ENCODE measurements around the gene COL25A1. TPM values are rescaled to one million over a fixed set of nuclear protein-coding genes. Genes with fewer than 3 reads are reported as not detected.

COL25A1 gene
- total RNA-seq, 4 donors from 2014 or later = 0.14 to 1.6 (median 0.32) TPM; not detected in 1

GRCh38 chr4:108787724-108788123 lies 514.7 kb downstream of the COL25A1 start:
- Histone ChIP-seq H3K4me3 (no peak overlapping the region), H3K27me3 (no peaks in the 10 kb centered on the region), H3K27ac (no peak overlapping the region), H3K9me3 (no peaks in the 10 kb centered on the region), H3K36me3 (no peaks in the 10 kb centered on the region), H3K4me1 (no peaks in the 10 kb centered on the region)
- WGBS, 2 donors (ENCODE audit: low coverage in 1 of 2) = 90 to 91% methylated on average over 8 to 16 of the region's 16 CpGs
- intact Hi-C loops (cut with DNase I; ENCODE audit: low total_unique reads) (no loop called here), in situ Hi-C loops (cut with MboI; ENCODE audit: low pct_ligation_motif_present in 1 of 4, low pct_unique_long_range_greater_than_20kb in 1 of 4, low sequenced_read_pairs in 3 of 4) (no loop called here)
- no peak for TF ChIP-seq POLR2A (IDR thresholded peaks at IDR 0.05)
- no peak for TF ChIP-seq CTCF (IDR thresholded peaks at IDR 0.05)
- TF ChIP-seq EP300 (IDR thresholded peaks at IDR 0.05; ENCODE audit: low read depth) = no peak
- TF ChIP-seq POLR2AphosphoS5 (IDR thresholded peaks at IDR 0.05) = no peak
- DNase-seq = no peak

- Histone ChIP-seq H3K9me3 (no peaks in the 10 kb centered on the region), H3K36me3 (no peaks in the 10 kb centered on the region), H3K4me1 (no peaks in the 10 kb centered on the region), H3K4me3 (no peak overlapping the region), H3K27me3 (no peaks in the 10 kb centered on the region), H3K27ac (no peak overlapping the region)
- 75 to 82% methylated on average over 1 to 14 of the region's 14 CpGs for WGBS, 2 donors (ENCODE audit: low coverage in 1 of 2)
- in situ Hi-C loops (cut with MboI; ENCODE audit: low pct_ligation_motif_present in 1 of 4, low pct_unique_long_range_greater_than_20kb in 1 of 4, low sequenced_read_pairs in 3 of 4) = no loop called here
- intact Hi-C loops (cut with DNase I; ENCODE audit: low total_unique reads) = no loop called here
- DNase-seq = no peak
- TF ChIP-seq EP300 (IDR thresholded peaks at IDR 0.05; ENCODE audit: low read depth) = no peak
- no peak for TF ChIP-seq POLR2A (IDR thresholded peaks at IDR 0.05)
- TF ChIP-seq CTCF (IDR thresholded peaks at IDR 0.05) = no peak
Observed at GRCh38 chr4:108787106-108787505, 515.4 kb downstream of the COL25A1 start.

- no peaks in the 10 kb centered on the region for H3K4me1 ChIP-seq
- intact Hi-C loops (cut with DNase I; ENCODE audit: low total_unique reads) (no loop called here), in situ Hi-C loops (cut with MboI; ENCODE audit: low pct_ligation_motif_present in 1 of 4, low pct_unique_long_range_greater_than_20kb in 1 of 4, low sequenced_read_pairs in 3 of 4) (no loop called here)
- no peak overlapping the region for H3K4me3 ChIP-seq
- H3K36me3 ChIP-seq = no peaks in the 10 kb centered on the region
- TF ChIP-seq CTCF (IDR thresholded peaks at IDR 0.05) (no peak), EP300 (IDR thresholded peaks at IDR 0.05; ENCODE audit: low read depth) (no peak), POLR2AphosphoS5 (IDR thresholded peaks at IDR 0.05) (no peak), POLR2A (IDR thresholded peaks at IDR 0.05) (no peak)
- no peaks in the 10 kb centered on the region for H3K27me3 ChIP-seq
- no peak for DNase-seq
- 83 to 88% methylated on average over 2 to 8 of the region's 8 CpGs for WGBS, 2 donors (ENCODE audit: low coverage in 1 of 2)
- no peaks in the 10 kb centered on the region for H3K9me3 ChIP-seq
- H3K27ac ChIP-seq = no peak overlapping the region
Observed at GRCh38 chr4:108786351-108786750, 516.1 kb downstream of the COL25A1 start.

- no peaks in the 10 kb centered on the region for H3K27me3 ChIP-seq
- WGBS, 2 donors (ENCODE audit: low coverage in 1 of 2) = 59 to 72% methylated on average over 3 of the region's 3 CpGs
- no peak for TF ChIP-seq POLR2AphosphoS5 (IDR thresholded peaks at IDR 0.05)
- intact Hi-C loops (cut with DNase I; ENCODE audit: low total_unique reads) (no loop called here), in situ Hi-C loops (cut with MboI; ENCODE audit: low pct_ligation_motif_present in 1 of 4, low pct_unique_long_range_greater_than_20kb in 1 of 4, low sequenced_read_pairs in 3 of 4) (no loop called here)
- no peak overlapping the region for H3K4me3 ChIP-seq
- no peaks in the 10 kb centered on the region for H3K4me1 ChIP-seq
- no peak overlapping the region for H3K27ac ChIP-seq
- H3K36me3 ChIP-seq = no peaks in the 10 kb centered on the region
- no peak for DNase-seq
- H3K9me3 ChIP-seq = no peaks in the 10 kb centered on the region
Observed at GRCh38 chr4:108783665-108784463, 518.6 kb downstream of the COL25A1 start.

- Histone ChIP-seq H3K4me1 (no peaks in the 10 kb centered on the region), H3K27ac (no peak overlapping the region), H3K9me3 (no peaks in the 10 kb centered on the region), H3K36me3 (no peaks in the 10 kb centered on the region), H3K27me3 (no peaks in the 10 kb centered on the region), H3K4me3 (no peak overlapping the region)
- in situ Hi-C loops (cut with MboI; ENCODE audit: low pct_ligation_motif_present in 1 of 4, low pct_unique_long_range_greater_than_20kb in 1 of 4, low sequenced_read_pairs in 3 of 4) (no loop called here), intact Hi-C loops (cut with DNase I; ENCODE audit: low total_unique reads) (no loop called here)
- TF ChIP-seq POLR2AphosphoS5 (IDR thresholded peaks at IDR 0.05) (no peak), POLR2A (IDR thresholded peaks at IDR 0.05) (no peak), CTCF (IDR thresholded peaks at IDR 0.05) (no peak), EP300 (IDR thresholded peaks at IDR 0.05; ENCODE audit: low read depth) (no peak)
- DNase-seq = no peak
Observed at GRCh38 chr4:108779958-108780357, 522.5 kb downstream of the COL25A1 start.
